Breast epithelium (tissue), 3 donors: ENCODE measurements around the gene CYTH4.

Experiments used
- POLR2AphosphoS5 ChIP-seq, 3 donors: sonication (generic); formaldehyde crosslinking; IDR thresholded peaks; one replicate each; pipeline ENCODE4 v1.6.1; 2017; ENCODE audit warnings: antibody characterized with exemption in 3 of 3
- TF ChIP-seq, protein P1 (sequence below), 3 donors: fragments of 450-650 bp; IDR thresholded peaks; one replicate each; pipeline ENCODE4 v1.5.1; 2016 to 2017; ENCODE audit warnings: antibody characterized with exemption in 3 of 3, mild to moderate bottlenecking in 3 of 3, moderate library complexity in 3 of 3

GRCh38 chr22:37267661-37268413 is 14.5 kb upstream of the CYTH4 start:
- no peak for TF ChIP-seq POLR2AphosphoS5 (IDR thresholded peaks at IDR 0.05)
- TF ChIP-seq, protein P1, sequence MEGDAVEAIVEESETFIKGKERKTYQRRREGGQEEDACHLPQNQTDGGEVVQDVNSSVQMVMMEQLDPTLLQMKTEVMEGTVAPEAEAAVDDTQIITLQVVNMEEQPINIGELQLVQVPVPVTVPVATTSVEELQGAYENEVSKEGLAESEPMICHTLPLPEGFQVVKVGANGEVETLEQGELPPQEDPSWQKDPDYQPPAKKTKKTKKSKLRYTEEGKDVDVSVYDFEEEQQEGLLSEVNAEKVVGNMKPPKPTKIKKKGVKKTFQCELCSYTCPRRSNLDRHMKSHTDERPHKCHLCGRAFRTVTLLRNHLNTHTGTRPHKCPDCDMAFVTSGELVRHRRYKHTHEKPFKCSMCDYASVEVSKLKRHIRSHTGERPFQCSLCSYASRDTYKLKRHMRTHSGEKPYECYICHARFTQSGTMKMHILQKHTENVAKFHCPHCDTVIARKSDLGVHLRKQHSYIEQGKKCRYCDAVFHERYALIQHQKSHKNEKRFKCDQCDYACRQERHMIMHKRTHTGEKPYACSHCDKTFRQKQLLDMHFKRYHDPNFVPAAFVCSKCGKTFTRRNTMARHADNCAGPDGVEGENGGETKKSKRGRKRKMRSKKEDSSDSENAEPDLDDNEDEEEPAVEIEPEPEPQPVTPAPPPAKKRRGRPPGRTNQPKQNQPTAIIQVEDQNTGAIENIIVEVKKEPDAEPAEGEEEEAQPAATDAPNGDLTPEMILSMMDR (IDR thresholded peaks at IDR 0.05): no peak
